ENCODE results near the gene OTOP3.
"Not testable (repeated sequence)": the region's sequence is repeated elsewhere in the genome, so short reads cannot be mapped to it uniquely, and the experiment has no call there.

OTOP3 gene

GRCh38 chr17:74964988-74965622 is 29.4 kb downstream of the OTOP3 start:
- TF ChIP-seq POLR2AphosphoS5 (IDR thresholded peaks at IDR 0.05; ENCODE audit: low read depth, low read length) (no peak), POLR2A (IDR thresholded peaks at IDR 0.05; ENCODE audit: low read depth, low read length) (no peak), PAX5 (IDR thresholded peaks at IDR 0.05; ENCODE audit: insufficient read depth, low read length, severe bottlenecking) (no peak), POU2F2 (IDR thresholded peaks at IDR 0.05; ENCODE audit: low read depth, low read length) (no peak), TAF1 (IDR thresholded peaks at IDR 0.05; ENCODE audit: low read depth, low read length) (no peak), SPI1 (IDR thresholded peaks at IDR 0.05; ENCODE audit: low read depth, low read length) (no peak)
- DNase-seq (ENCODE audit: insufficient read length, low spot score) (no peak), FAIRE-seq (no peak)

GRCh38 chr17:74968361-74968780 is 32.7 kb downstream of the OTOP3 start:
- no peak for FAIRE-seq
- TF ChIP-seq TAF1 (IDR thresholded peaks at IDR 0.05; ENCODE audit: low read depth, low read length) (no peak), POLR2A (IDR thresholded peaks at IDR 0.05; ENCODE audit: low read depth, low read length) (no peak), POU2F2 (IDR thresholded peaks at IDR 0.05; ENCODE audit: low read depth, low read length) (no peak), PAX5 (IDR thresholded peaks at IDR 0.05; ENCODE audit: insufficient read depth, low read length, severe bottlenecking) (no peak), SPI1 (IDR thresholded peaks at IDR 0.05; ENCODE audit: low read depth, low read length) (no peak)
- DNase-seq (ENCODE audit: insufficient read length, low spot score) = no peak

GRCh38 chr17:74969501-74969900 is 33.8 kb downstream of the OTOP3 start:
- FAIRE-seq = not testable (repeated sequence)

GRCh38 chr17:74970395-74970794 is 34.7 kb downstream of the OTOP3 start:
- DNase-seq (ENCODE audit: insufficient read length, low spot score) = no peak
- TF ChIP-seq TAF1 (IDR thresholded peaks at IDR 0.05; ENCODE audit: low read depth, low read length) = no peak
- no peak for TF ChIP-seq SPI1 (IDR thresholded peaks at IDR 0.05; ENCODE audit: low read depth, low read length)
- TF ChIP-seq PAX5 (IDR thresholded peaks at IDR 0.05; ENCODE audit: insufficient read depth, low read length, severe bottlenecking) = no peak
- no peak for TF ChIP-seq POU2F2 (IDR thresholded peaks at IDR 0.05; ENCODE audit: low read depth, low read length)
- no peak for TF ChIP-seq POLR2AphosphoS5 (IDR thresholded peaks at IDR 0.05; ENCODE audit: low read depth, low read length)
- TF ChIP-seq POLR2A (IDR thresholded peaks at IDR 0.05; ENCODE audit: low read depth, low read length) = no peak
- no peak for FAIRE-seq

More at GRCh38 chr17:74969501-74969900, 33.8 kb downstream of the OTOP3 start:
- not testable (repeated sequence) for DNase-seq (ENCODE audit: insufficient read length, low spot score)

GRCh38 chr17:74971069-74971841 is 35.6 kb downstream of the OTOP3 start:
- FAIRE-seq (no peak), DNase-seq (ENCODE audit: insufficient read length, low spot score) (no peak)
- TF ChIP-seq POLR2A (IDR thresholded peaks at IDR 0.05; ENCODE audit: low read depth, low read length) (no peak), POLR2AphosphoS5 (IDR thresholded peaks at IDR 0.05; ENCODE audit: low read depth, low read length) (no peak), SPI1 (IDR thresholded peaks at IDR 0.05; ENCODE audit: low read depth, low read length) (no peak), POU2F2 (IDR thresholded peaks at IDR 0.05; ENCODE audit: low read depth, low read length) (no peak), PAX5 (IDR thresholded peaks at IDR 0.05; ENCODE audit: insufficient read depth, low read length, severe bottlenecking) (no peak), TAF1 (IDR thresholded peaks at IDR 0.05; ENCODE audit: low read depth, low read length) (no peak)

- TF ChIP-seq PAX5 (IDR thresholded peaks at IDR 0.05; ENCODE audit: insufficient read depth, low read length, severe bottlenecking) (no peak), SPI1 (IDR thresholded peaks at IDR 0.05; ENCODE audit: low read depth, low read length) (no peak), TAF1 (IDR thresholded peaks at IDR 0.05; ENCODE audit: low read depth, low read length) (no peak), POU2F2 (IDR thresholded peaks at IDR 0.05; ENCODE audit: low read depth, low read length) (no peak), POLR2AphosphoS5 (IDR thresholded peaks at IDR 0.05; ENCODE audit: low read depth, low read length) (no peak), POLR2A (IDR thresholded peaks at IDR 0.05; ENCODE audit: low read depth, low read length) (no peak)
- FAIRE-seq = no peak
- DNase-seq (ENCODE audit: insufficient read length, low spot score) = no peak
These were observed 36.1 kb downstream of the OTOP3 start for GRCh38 chr17:74971842-74972106.

- FAIRE-seq (no peak), DNase-seq (ENCODE audit: insufficient read length, low spot score) (peak; percentile 82)
- TF ChIP-seq SPI1 (IDR thresholded peaks at IDR 0.05; ENCODE audit: low read depth, low read length) (no peak), POLR2A (IDR thresholded peaks at IDR 0.05; ENCODE audit: low read depth, low read length) (no peak), POU2F2 (IDR thresholded peaks at IDR 0.05; ENCODE audit: low read depth, low read length) (no peak), PAX5 (IDR thresholded peaks at IDR 0.05; ENCODE audit: insufficient read depth, low read length, severe bottlenecking) (no peak), TAF1 (IDR thresholded peaks at IDR 0.05; ENCODE audit: low read depth, low read length) (no peak), POLR2AphosphoS5 (IDR thresholded peaks at IDR 0.05; ENCODE audit: low read depth, low read length) (no peak)
These were observed 36.6 kb downstream of the OTOP3 start, which contains the start of gene HID1 for GRCh38 chr17:74972107-74972972. HID1 (minus strand) TSS chr17:74972759; CDS start chr17:74972656, 103 bp downstream.

GRCh38 chr17:74972973-74973328 is 37.3 kb downstream of the OTOP3 start:
- no peak for FAIRE-seq
- no peak for DNase-seq (ENCODE audit: insufficient read length, low spot score)
- TF ChIP-seq POU2F2 (IDR thresholded peaks at IDR 0.05; ENCODE audit: low read depth, low read length) = no peak
- TF ChIP-seq PAX5 (IDR thresholded peaks at IDR 0.05; ENCODE audit: insufficient read depth, low read length, severe bottlenecking) = no peak
- TF ChIP-seq TAF1 (IDR thresholded peaks at IDR 0.05; ENCODE audit: low read depth, low read length) = no peak
- no peak for TF ChIP-seq POLR2A (IDR thresholded peaks at IDR 0.05; ENCODE audit: low read depth, low read length)
- TF ChIP-seq POLR2AphosphoS5 (IDR thresholded peaks at IDR 0.05; ENCODE audit: low read depth, low read length) = no peak
- TF ChIP-seq SPI1 (IDR thresholded peaks at IDR 0.05; ENCODE audit: low read depth, low read length) = no peak

- FAIRE-seq (no peak), DNase-seq (ENCODE audit: insufficient read length, low spot score) (no peak)
- no peak for TF ChIP-seq POU2F2 (IDR thresholded peaks at IDR 0.05; ENCODE audit: low read depth, low read length)
- TF ChIP-seq POLR2AphosphoS5 (IDR thresholded peaks at IDR 0.05; ENCODE audit: low read depth, low read length) = no peak
- no peak for TF ChIP-seq POLR2A (IDR thresholded peaks at IDR 0.05; ENCODE audit: low read depth, low read length)
- TF ChIP-seq SPI1 (IDR thresholded peaks at IDR 0.05; ENCODE audit: low read depth, low read length) = no peak
- TF ChIP-seq TAF1 (IDR thresholded peaks at IDR 0.05; ENCODE audit: low read depth, low read length) = no peak
- TF ChIP-seq PAX5 (IDR thresholded peaks at IDR 0.05; ENCODE audit: insufficient read depth, low read length, severe bottlenecking) = no peak
These were observed 40.2 kb downstream of the OTOP3 start for GRCh38 chr17:74975943-74976342.
